Left kidney (tissue), 2 donors: ENCODE measurements around the gene ARMH3. TPM values are rescaled to one million over a fixed set of nuclear protein-coding genes. Genes with fewer than 3 reads are reported as not detected.

Experiments used
- DNase-seq: peaks from one replicate; pipeline ENCODE4 v3.0.0-alpha.2; 2013
- polyA plus RNA-seq: library from polyadenylated mRNA; unstranded; fragments of 120-200 nt; gene quantifications from one replicate; pipeline ENCODE4 v1.2.1, GENCODE V29; 2013; ENCODE audit not compliant: insufficient read length

ARMH3 gene
- polyA plus RNA-seq, 1 donor = 21.2 TPM

DNA sequence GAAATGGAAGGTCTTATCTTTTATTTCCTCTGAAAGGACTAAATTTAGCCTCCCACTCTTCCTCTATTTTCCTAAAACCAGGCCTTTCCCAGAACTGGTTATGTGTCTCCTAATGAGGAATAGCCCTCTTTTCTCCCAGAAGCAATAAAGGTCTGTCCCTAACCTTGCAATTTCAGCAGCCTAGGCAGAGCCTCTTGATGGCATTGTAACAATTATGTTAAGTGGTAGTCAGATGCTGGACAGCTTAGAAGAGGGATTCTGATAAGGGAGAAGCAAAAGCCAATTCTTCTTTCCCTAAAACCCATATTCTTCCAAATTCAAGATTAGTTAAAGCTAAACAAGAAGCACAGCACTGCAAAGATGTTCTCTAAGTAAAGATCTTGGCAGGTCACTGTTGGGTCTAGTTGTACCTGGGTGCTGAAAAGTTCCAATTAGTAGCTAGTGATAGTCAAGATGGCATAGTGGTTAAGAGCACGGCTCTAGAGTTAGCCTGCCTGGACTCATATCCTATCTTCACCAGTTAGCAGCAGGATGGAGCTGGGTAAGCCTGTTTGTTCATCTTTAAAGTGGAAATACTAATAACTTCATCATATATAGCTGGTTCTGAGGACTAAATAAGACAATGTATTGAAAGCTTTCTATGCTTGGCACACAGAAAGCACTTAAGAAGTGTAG lies 198.0 kb downstream of the ARMH3 start:
- no peak for DNase-seq

DNA sequence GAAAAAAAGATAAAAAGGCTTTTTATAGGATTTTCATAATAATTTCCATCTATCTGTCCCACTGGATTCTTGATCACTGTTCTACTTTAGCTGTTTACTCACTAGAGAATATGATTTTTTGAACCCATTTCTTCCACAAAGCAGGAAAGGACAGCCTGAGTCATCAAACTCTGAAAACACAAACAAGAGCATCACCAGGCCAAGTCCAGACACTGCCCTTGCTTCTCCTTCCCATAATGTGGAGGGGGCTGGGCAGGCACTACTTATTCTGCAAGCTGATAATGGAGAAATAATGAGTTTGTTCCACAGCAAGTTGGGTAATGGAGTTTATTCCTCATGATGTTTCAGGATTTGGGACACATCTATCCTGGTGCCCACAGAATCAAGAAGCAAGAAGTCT lies 199.3 kb downstream of the ARMH3 start:
- DNase-seq = no peak

DNA sequence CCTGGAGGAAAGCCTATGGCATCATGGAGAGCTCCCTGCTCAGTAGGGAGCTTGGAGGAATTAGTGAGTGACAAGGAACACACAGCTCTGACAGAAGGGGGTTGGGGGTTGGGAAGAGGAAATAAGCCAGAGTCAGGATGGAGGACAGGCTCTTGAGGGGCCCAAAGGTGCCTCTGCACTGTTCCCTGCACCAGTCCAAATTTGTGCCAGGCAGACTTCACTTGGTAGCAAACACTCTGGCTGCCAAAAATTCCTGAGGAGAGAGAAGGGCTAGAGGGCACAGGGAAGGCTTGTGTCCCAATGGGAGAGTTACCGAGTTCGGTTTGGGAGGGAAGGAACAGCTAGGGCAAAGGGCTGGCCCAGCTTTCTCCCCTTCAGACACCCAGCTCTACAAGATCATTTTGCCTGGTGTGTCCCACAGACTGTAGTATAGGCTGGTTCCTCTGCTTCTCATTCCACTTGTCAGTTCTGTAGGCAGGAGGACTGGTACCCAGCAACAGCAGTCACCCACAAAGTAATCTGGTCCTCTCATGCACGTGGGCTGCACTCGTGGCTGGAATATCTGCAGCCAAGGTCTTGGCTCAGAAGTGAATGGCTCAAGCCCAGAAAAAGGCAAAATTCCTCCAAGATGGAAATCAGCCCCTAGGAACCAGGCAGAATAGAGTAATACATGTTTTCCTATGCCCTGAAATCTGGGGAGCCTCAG lies 204.4 kb downstream of the ARMH3 start:
- no peak for DNase-seq

DNA sequence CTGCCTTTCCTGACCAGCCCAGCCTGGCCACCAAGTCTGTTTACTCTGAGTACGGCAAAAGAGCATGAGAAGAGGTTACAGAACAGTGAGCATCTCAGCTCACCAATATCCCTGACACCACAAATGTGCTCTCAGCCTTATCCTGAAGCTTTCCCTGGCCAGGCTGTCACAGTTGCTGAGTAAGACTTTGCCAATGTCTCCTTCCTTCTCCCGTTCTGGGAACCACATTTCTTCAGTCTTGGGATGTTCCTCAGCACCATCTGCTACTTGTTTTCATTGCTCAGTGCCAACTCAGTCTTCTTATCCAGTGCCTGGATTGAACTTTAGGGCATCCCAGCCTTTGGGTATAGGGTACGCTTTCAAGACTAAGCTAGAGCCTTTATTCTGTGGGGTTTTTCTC lies 205.2 kb downstream of the ARMH3 start:
- no peak for DNase-seq

DNA sequence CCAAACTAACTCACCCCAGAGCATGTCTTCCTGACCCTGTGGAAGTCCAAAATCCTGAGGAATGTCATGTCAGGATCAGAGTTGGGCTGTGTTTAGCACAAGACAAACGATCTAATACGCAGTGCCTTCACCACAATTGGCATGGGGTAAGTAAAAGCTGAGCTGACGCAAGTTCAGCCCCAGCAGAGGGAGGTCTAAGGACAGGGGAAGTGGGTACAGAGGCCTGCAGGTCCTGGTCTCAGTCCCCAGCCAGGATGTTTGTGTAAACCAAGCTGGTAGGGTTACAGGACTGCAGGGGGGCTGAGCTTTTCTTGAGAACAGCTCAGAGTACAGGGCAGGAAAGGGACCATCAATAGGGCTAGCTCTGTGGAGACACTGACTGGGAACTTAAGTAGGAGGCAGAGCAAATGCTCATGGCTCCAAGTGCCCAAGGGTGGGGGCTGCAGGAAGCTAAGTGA lies 207.1 kb downstream of the ARMH3 start:
- DNase-seq = no peak

DNA sequence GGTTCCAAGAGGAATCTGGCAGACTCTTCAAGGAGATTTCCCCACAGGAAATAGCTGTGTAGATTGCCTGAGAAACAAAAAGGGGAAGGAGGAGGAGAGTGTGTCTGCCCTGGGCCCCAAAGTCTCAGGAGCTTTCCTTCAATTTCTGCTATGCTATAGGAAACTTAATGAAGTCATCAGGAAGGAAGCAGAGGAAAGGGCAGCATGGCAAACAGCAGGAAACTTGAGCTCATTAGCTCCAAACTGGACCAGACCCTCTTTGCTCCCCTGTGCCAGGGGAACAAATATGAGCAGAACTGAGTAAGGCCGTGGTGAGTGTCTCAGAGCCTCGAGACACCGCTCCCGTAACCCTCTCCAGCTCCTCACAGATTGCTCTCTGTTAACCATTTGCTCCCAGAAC lies 207.6 kb downstream of the ARMH3 start:
- DNase-seq = no peak

DNA sequence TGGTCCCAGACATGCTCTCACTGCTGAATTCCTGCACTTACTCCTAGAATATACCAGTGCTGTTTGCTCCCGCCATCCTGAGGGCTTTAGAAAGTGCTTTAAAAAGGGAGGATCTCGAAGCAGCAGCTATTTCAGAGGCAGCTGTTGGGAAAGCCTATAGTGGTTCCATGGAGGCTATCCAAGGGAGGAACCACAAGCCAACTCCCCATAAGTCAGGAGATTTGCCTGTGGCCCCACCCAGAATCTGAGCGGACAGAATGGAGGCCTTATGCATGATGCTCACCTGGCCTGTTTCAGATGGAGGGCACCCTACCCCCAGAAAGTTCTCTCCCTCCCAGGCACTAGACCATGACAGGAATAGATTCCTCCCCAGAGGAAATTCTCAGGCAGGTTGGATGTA lies 210.1 kb downstream of the ARMH3 start:
- DNase-seq = no peak

DNA sequence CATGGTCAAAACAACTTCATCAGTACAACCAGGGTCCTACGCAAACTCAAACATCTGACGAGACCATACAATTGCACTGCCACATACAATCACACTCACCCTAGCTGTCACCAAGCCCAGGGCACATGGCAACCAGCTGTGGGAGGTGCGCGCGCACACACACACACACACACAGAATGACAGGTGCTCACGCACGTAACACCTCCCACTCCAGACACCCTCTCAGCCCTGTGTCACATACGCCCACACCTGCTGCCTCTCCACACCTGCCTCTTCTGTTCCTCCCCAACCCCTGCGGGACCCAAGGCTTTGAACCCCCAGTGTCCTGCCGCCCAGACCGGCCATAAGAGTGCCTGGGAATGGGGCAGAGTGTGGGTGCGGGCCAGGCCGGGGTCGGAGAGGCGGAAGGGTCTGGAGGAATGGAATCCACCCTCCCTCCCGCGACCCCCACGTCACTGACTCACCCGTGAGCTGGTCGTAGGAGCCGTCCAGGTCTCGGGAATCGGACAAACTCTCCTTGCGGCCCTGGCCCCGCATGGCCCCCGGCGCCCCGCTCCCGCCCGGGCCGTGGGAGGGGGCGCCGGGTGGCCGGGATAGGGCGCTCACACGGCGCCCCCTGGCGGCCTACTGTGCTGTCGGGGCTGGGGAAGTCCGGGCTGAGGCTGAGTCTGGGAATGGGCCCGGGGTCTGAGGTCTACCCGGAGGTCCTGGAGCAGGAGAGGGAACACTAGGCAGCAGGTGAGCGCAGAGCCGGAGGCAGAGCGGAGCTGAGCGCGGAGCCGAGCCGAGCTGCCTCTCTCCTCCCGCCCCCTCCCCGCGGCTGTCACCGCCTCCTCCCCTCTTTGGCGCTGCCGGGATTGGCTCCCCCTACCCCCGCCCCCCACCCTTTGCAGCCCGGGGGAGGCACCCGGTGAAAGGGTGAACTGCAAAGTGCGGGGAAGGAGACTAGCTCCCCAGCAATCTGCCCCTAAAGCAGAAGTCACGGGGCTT lies 212.6 kb downstream of the ARMH3 start, which contains the start of gene KCNIP2:
Gene KCNIP2 (minus strand): TSS at position 769 of the 990 bp plus-strand sequence. CDS start 232 bp downstream, at position 537.
- DNase-seq = no peak

DNA sequence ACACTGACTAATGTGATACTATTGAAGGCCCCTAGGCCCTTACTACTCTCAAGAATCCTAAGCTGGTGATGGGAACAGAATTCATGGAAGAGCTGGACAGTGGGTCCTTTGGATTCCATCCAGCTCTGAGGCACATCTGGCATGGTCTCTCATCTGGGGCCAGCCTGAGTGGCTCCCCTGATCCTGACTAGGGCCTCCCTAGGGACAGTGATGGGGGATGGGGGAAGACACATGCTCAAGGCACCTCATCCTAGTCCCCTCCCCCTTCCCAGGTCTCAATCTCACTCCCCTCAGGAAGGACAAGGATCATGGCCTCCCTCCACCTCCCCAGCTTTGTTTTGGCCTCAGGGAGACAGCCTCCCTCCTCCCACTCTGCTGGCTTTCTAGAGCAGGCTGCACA lies 214.1 kb downstream of the ARMH3 start:
- DNase-seq = no peak

DNA sequence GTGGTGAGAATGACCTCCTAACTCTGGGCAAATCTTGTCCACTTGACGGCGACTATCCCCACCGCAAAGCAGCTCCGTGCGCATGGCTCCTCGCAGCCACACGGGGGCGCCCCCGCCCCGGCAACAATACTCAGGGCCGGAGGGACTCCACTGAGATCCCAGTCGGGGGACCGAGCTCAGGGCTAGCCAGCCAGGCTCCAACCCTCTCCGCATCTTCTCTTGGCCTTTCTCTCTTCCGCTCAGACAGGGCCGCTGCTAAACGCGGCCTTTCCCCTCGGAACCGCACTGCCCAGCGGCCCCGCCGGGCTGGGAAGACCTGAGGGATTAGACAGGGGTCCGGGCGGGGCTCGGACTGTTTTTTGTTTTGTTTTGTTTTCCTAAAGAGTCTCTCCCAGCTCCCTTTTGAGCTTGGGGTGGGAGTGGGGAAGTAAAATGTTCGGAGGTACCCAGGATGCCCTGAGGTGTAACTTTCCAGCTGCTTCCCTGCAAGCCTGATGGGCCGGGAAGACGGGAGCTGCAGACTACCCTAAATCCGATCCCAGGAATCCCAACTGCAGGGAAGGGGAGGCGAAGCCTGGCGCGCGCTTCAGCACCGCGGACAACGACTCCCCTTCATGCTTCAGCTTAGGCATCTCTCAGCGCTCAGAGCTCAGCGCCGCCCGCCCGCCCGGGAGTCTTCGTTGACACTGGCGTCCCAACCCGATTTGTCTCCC lies 215.1 kb downstream of the ARMH3 start:
- peak; percentile 89 for DNase-seq

DNA sequence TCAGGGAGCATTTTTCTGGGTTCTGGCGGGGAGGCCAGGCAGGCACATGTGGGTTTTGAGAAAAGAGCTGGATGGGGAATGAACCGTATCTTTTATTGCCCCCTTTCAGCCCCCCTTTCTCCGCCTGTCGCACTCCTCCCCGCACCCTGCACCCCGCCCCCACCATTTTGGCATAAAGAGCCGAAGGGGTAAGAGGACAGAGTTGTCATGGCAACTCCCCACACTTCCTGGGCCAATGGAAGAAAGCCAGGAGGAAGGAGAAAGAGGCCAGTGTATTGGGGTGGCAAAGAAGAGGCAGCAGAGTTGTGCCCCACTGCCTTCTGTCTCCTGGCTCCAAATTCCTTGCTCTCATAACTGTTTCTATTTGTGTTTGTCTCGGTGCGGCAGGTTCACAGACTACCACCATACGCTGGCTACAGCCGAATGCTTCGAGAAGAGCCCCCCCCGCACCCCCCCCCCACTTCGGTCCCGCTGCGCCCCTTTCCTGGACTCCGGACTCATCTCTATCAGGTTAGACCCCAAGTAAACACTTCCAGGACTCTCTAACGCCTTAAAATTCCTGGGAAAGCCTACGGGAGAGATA lies 215.8 kb downstream of the ARMH3 start:
- DNase-seq = no peak

DNA sequence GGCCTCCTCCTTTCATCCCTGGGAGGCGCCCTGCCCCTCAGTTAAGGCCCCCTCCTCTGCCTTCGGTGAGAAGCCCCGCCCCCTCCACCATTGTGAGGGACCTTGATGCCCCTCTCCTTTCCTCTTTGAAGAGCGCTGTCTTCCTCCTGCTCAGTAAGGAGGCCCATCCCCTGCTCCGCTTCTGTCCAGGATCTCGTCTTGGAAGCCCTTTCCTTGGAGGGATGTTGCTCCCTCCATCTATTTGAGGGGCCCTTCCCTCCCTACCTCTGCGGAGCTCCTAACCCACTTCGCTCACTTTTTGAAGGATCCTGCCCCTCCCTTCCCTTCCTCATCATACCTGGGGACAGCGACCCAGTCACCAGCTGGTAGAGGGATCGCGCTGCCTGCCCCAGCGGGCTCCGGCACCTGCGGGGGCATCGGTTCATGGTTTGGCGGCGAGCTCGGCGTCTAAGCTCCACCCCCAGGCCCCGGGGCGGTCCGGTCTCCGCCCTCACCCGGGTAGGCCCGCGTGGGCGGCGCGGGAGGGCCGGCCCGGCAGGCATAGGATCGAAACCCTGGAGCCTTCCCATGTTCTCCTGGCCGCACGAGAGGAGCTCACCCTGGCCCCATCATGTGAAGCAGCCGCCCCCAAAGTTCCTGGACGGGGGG lies 216.4 kb downstream of the ARMH3 start:
- DNase-seq = no peak

DNA sequence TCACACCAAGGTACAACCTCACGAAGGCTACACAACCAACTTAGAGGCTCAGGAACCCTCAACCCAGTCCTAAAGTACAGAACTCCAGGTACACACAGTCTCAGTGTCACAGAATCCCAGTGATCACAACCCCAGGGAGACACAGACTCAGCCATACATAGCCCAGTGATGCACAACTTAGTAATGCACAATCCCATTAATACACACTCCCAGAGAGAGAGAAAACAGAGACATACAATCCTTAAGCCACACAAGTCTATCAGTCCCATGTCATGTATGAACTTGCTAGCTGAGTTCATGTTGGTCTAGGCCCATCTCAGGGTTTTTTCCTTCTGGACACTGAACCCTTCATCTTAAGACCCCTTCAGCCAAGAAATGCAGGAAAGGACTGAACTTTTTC lies 217.0 kb downstream of the ARMH3 start:
- DNase-seq = no peak

DNA sequence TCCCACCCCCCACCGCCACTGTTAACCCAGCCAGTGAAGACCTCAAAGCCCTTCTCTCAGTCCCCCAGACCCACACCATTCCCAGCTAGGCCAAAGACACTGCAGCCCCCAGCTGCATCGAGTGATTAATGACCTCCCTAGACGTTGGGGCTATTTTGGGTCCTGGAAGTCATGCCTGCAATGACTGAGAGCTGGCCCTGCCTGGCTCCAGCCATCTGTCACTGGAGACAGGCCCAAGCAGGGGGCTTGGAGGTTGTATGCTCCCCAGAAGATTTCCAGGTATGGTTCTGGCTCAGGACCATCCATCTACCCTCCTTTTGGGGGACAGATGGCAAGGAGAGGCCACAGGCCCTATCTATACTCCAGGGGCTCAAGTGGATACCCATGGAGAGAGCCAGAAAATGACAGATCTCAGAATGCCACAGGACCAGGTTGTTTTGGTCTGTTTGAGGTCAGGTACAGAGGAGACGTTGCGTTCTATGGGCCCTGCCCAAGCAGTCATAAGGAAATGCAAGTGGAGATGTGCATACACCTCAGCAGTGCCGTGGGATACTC lies 217.5 kb downstream of the ARMH3 start:
- DNase-seq = no peak

DNA sequence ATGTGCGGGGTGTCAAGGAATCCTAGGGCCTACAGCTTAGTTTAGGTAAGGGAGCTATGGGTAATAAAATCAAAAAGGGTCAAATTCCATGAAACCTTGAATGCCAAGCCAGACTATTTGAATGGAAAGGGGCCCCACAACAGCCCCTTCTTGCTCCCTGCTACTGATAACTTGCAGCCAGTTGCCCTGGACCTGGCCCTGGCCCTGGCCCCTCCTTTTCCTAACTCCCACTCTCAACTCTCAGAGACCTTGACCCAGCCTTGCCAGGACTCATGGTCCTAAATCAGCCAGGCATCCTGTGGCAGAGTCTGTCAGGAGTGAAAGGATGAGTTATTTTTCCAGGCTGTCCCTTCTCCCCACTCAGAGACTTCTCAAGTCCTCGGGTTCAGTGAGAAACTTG lies 218.2 kb downstream of the ARMH3 start:
- DNase-seq = no peak

DNA sequence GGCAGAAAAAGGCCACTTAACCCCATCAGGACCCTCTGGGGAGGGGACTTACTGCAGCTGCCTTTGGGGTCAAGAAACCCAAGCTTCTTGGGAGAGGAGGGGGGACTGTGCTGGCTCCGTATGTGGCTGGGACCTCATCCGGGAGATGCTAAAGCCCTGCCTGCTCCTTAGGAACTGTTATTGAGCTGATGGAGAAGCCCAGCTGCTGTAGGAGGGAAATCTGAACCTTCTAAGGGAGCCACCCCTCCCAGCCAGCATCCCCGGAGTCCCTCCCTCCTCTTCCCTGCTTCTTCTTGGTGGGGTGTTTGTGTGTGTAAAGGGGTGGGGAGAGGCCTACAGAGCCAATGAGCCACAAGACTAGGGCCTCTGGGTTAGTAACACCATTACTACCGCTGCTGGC lies 220.6 kb downstream of the ARMH3 start:
- DNase-seq = no peak

DNA sequence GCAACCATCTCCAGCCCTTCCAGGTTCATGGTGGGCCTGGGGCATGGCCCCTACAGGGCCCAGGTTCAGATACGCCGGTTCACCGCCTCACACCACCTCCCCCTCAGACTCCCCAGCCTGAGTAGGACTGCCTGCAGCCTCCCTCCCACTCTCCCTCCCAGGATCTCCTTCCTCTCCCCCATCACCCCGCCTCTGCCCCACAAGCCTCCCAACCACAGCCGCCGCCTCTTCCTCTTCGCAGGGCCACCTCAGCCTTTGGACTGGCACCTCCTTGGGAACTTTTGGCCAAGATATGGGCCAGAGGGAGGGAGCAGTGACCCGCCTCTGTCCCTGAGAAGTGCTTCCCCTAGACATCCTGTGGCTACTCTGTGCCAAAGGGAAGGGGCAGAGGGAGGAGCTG lies 221.6 kb downstream of the ARMH3 start:
- no peak for DNase-seq

DNA sequence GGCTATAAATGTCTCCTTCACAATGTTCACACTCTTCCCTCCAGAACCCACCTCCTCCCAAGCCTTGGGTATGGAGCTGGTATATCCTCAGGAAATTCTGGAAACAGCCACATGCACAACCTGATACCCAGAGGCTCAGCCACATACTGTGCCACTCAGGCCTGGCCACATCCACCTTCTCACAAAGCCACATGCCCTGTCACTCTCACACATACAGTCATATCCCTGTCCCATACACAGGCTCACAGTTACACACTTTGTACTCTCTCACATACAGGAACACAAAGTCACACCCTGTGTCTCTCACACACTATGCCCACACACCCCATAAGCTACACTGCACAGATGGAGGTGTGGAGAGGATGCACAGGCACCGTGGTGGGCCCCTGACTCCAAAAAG lies 222.5 kb downstream of the ARMH3 start:
- no peak for DNase-seq

DNA sequence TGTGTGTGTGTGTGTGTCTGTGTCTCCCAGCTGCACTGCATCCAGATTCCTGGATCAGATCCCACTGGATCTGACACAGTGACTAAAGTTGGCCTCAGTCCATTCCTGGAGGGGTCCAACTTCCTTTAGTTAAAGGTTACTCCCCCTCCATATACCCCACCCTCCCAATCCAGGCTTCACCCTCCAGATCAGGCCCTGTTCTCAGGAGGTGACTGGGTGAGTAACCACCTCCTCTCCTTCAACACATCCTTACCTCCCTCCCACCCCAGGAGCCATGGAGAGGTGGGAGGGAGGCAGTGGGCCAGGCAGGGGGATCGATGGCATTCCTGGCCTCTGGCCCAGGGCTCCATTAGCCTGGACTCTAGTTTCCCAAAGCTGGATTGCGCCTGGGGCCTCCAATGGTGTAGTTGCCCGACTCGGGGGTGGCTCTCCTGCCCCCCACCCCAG lies 223.6 kb downstream of the ARMH3 start:
- DNase-seq = no peak

DNA sequence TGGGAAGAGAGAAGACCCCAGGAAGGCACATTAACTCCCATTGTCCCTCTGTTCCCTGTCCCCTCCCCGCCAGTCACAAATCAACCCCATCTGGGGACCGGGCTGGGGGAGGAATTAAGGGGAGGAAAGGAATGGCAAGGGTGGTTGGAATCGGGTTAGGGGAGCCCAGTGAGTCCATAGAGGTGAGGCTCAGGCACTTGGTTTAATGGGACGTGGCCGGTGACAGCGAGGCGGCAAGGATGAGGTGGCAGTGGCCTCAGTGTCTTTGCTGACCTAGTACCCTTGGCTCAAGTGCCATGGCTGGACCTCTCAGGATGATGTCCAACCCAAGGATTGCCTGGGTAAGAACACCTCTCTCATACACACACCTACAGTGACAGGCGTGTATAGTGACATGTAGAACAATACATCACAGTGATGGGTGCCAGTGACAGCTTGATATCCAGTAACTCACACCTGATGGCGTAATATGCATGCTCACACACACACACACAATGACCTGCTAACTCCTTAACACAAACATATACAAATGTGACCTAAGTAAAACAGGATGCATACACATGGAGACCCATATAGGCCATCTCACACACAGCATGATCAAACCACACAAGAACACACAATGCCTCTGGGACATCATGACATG lies 224.7 kb downstream of the ARMH3 start:
- DNase-seq = no peak
